ENCODE measurements around the gene CENPN. TPM values are rescaled to one million over a fixed set of nuclear protein-coding genes. Genes with fewer than 3 reads are reported as not detected.

The CENPN gene
- total RNA-seq, 1 experiment from 2014 or later: 78.6 TPM

- peaks cover 20% of the 10 kb centered on the region for H3K79me1 ChIP-seq (ENCODE audit: insufficient read depth, low read depth, low read length, poor library complexity, severe bottlenecking)
- no peaks in the 10 kb centered on the region; the same call in 1 of the 2 replicates for H3K27me3 Mint-ChIP-seq (ENCODE audit: low read depth)
- H2AK5ac ChIP-seq (ENCODE audit: insufficient read length, low read length): no peak overlapping the region
- no peak overlapping the region for H3K27ac ChIP-seq (ENCODE audit: insufficient read length, low read depth, low read length)
- H2BK12ac ChIP-seq (ENCODE audit: insufficient read length, low read depth, low read length): no peak overlapping the region
- no peak overlapping the region for H3K4ac ChIP-seq (ENCODE audit: low read depth, low read length)
- no peak for TF ChIP-seq CTCF (conservative IDR thresholded peaks at IDR 0.05)
- H3K4me3 Mint-ChIP-seq: peak overlapping the region; percentile 93 to 99
- no peaks in the 10 kb centered on the region for H3K23me2 ChIP-seq (ENCODE audit: insufficient read length, low read depth, low read length, poor library complexity, severe bottlenecking)
- H2BK15ac ChIP-seq (ENCODE audit: low read depth, low read length): no peak overlapping the region
- no peak overlapping the region for H3T11ph ChIP-seq (ENCODE audit: low read length)
- H3K9me3 ChIP-seq (ENCODE audit: control insufficient read depth, low read depth, low read length): no peaks in the 10 kb centered on the region
- no peak overlapping the region for H3K14ac ChIP-seq (ENCODE audit: insufficient read depth, low read length)
- H3K27me3 ChIP-seq (ENCODE audit: insufficient read depth, low read length): no peaks in the 10 kb centered on the region
- no peak overlapping the region for H4K91ac ChIP-seq (ENCODE audit: insufficient read length, low read depth, low read length)
- no peak overlapping the region for H3K23ac ChIP-seq (ENCODE audit: insufficient read length, low read depth, low read length)
- H2BK20ac ChIP-seq (ENCODE audit: low read depth, low read length, poor library complexity, severe bottlenecking): no peak overlapping the region
- no peak overlapping the region for H2AFZ ChIP-seq (ENCODE audit: low read length)
- H3K79me2 ChIP-seq (ENCODE audit: insufficient read depth, low read length): peaks cover 36% of the 10 kb centered on the region; the same call in 1 of the 2 replicates
- H3K4me1 Mint-ChIP-seq: peaks cover 18 to 25% of the 10 kb centered on the region in 2 experiments
- peaks cover 0 to 11% (median 8%) of the 10 kb centered on the region in 3 experiments; a peak in 6 of 7 replicates for H3K36me3 Mint-ChIP-seq (ENCODE audit: insufficient read depth in 1 of 3, low read depth in 3 of 3)
- no peak overlapping the region for H2BK5ac ChIP-seq (ENCODE audit: insufficient read length, low read length)
- no peak overlapping the region for H3K18ac ChIP-seq (ENCODE audit: insufficient read length, low read depth, low read length)
- no peaks in the 10 kb centered on the region for H4K20me1 ChIP-seq (ENCODE audit: control insufficient read depth, insufficient read depth, insufficient read length)
- H4K8ac ChIP-seq (replicated peaks; ENCODE audit: insufficient read length, low read depth, low read length): no peak overlapping the region
- H3K4me1 ChIP-seq (ENCODE audit: insufficient read depth, low read length): no peaks in the 10 kb centered on the region
- peak overlapping the region; percentile 62 to 90 (median 85); a peak in 4 of 7 replicates for H3K27ac Mint-ChIP-seq
- no peak for DNase-seq
- H3K4me2 ChIP-seq (ENCODE audit: insufficient read depth, insufficient read length, low read length): peak overlapping the region; percentile 76
- no peaks in the 10 kb centered on the region; a peak in 1 of 5 replicates for H3K9me3 Mint-ChIP-seq
- no peak overlapping the region for H3K56ac ChIP-seq (ENCODE audit: insufficient read length, low read depth, low read length)
- WGBS (ENCODE audit: extremely low coverage, insufficient read length, low lambda C conversion rate): no CpG with 5 or more reads among the region's 18 CpGs
- H2BK120ac ChIP-seq (ENCODE audit: low read depth, low read length, poor library complexity, severe bottlenecking): no peak overlapping the region
- H3K9ac ChIP-seq (ENCODE audit: extremely low read depth, insufficient read length, low read length): peak overlapping the region; percentile 98
- H4K5ac ChIP-seq (ENCODE audit: insufficient read length, low read depth, low read length): no peak overlapping the region
Observed at GRCh38 chr16:81005610-81006161, 1.3 kb upstream of the CENPN start.
